ENCODE results near the gene CALM3. TPM values are rescaled to one million over a fixed set of nuclear protein-coding genes. Genes with fewer than 3 reads are reported as not detected.
"Not testable (repeated sequence)": the region's sequence is repeated elsewhere in the genome, so short reads cannot be mapped to it uniquely, and the experiment has no call there.

The CALM3 gene
- total RNA-seq, 1 donor from 2014 or later = 399 TPM

DNA sequence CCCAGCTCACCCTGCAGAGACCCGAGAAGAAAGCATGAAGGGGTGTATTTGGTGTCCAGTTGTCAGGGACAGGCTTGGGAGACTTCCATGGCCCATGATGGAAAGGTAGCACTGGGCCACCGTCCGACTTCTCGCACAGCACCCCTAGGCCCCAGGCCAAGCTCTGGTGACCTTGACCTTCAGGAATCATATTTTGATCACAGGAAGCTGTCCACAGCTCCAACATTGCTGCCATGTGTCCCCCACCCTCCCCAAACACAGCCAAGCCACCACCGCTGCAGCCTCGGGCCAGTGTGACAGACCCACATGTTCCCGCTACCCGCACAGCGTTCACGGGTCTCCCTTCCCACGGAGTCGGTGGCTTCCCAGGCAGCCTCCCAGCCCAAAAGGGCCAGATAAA lies 24.6 kb downstream of the CALM3 start:
- H3K9me3 Mint-ChIP-seq (ENCODE audit: low read depth) = no peaks in the 10 kb centered on the region
- no peak overlapping the region for H3K4me3 Mint-ChIP-seq (ENCODE audit: low read depth)
- no peaks in the 10 kb centered on the region for H3K36me3 Mint-ChIP-seq (ENCODE audit: insufficient read depth)
- H3K27ac Mint-ChIP-seq = no peak overlapping the region
- H3K4me1 Mint-ChIP-seq (ENCODE audit: low read depth) = peaks cover 1% of the 10 kb centered on the region
- DNase-seq (ENCODE audit: low spot score, unreplicated experiment) = no peak
- H3K27me3 Mint-ChIP-seq = peaks cover 21% of the 10 kb centered on the region
- TF ChIP-seq, protein P1, sequence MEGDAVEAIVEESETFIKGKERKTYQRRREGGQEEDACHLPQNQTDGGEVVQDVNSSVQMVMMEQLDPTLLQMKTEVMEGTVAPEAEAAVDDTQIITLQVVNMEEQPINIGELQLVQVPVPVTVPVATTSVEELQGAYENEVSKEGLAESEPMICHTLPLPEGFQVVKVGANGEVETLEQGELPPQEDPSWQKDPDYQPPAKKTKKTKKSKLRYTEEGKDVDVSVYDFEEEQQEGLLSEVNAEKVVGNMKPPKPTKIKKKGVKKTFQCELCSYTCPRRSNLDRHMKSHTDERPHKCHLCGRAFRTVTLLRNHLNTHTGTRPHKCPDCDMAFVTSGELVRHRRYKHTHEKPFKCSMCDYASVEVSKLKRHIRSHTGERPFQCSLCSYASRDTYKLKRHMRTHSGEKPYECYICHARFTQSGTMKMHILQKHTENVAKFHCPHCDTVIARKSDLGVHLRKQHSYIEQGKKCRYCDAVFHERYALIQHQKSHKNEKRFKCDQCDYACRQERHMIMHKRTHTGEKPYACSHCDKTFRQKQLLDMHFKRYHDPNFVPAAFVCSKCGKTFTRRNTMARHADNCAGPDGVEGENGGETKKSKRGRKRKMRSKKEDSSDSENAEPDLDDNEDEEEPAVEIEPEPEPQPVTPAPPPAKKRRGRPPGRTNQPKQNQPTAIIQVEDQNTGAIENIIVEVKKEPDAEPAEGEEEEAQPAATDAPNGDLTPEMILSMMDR (IDR thresholded peaks at IDR 0.05; ENCODE audit: unreplicated experiment) = no peak

DNA sequence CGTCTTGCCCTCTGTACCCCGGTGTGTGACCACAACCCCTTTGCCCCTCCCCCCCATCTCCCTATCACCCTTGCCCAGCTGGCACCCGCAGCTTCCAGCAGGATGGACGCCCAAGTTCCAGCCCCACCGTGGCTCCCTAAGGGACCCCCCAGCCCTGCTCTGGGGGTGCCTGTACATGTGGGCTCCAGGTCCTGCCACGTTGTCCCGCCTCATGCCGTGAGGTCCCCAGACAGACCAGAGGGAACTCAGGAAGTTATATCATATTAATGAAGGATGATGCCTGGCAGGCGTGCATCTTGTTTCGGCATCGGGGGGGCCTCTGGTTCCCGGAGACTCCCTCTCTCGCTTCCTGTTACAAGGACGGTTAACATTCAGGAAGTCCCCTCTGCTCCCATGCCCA lies 25.3 kb downstream of the CALM3 start:
- no peak overlapping the region for H3K4me3 Mint-ChIP-seq (ENCODE audit: low read depth)
- peaks cover 21% of the 10 kb centered on the region for H3K27me3 Mint-ChIP-seq
- H3K36me3 Mint-ChIP-seq (ENCODE audit: insufficient read depth) = no peaks in the 10 kb centered on the region
- no peak for DNase-seq (ENCODE audit: low spot score, unreplicated experiment)
- H3K4me1 Mint-ChIP-seq (ENCODE audit: low read depth) = no peaks in the 10 kb centered on the region
- TF ChIP-seq, protein P1 (IDR thresholded peaks at IDR 0.05; ENCODE audit: unreplicated experiment) = no peak
- no peaks in the 10 kb centered on the region for H3K9me3 Mint-ChIP-seq (ENCODE audit: low read depth)
- H3K27ac Mint-ChIP-seq = no peak overlapping the region

DNA sequence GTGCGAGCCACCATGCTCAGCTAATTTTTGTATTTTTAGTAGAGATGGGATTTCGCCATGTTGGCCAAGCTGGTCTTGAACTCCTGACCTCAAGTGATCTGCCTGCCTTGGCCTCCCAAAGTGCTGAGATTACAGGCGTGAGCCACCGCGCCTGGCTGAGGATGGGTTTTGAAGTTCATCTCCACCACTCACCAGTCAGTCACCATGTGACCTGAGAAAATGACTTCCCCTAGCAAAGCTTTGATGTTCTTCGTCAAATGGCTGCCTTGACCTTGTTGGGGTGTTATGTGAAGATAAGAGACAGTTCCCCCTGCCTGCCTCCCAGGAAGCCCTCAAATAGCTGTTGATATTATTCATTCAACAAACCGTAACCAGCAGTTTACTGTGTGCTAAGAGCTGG lies 27.8 kb downstream of the CALM3 start:
- DNase-seq (ENCODE audit: low spot score, unreplicated experiment); H3K27ac Mint-ChIP-seq; H3K9me3 Mint-ChIP-seq (ENCODE audit: low read depth); H3K4me3 Mint-ChIP-seq (ENCODE audit: low read depth); H3K4me1 Mint-ChIP-seq (ENCODE audit: low read depth); H3K36me3 Mint-ChIP-seq (ENCODE audit: insufficient read depth): not testable (repeated sequence)
- H3K27me3 Mint-ChIP-seq = peaks cover 43% of the 10 kb centered on the region

DNA sequence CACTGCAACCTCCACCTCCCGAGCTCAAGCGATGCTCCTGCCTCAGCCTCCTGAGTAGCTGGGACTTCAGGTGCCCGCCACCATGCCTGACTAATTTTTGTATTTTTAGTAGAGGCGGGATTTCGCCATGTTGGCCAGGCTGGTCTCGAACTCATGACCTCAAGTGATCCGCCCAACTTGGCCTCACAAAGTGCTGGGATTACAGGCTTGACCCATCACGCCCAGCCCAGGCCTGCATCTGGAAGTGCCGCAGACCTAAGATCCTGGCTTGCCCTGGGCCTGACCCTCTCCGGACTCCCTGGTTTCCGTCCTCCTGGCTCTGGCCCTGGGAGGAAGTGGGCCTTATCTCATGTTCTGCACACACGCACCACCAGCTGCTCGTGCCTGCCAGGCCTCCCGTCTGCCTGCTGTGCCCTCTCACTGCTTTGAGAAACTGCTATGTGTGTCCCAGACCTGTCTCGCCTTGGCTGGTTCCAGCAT lies 28.5 kb downstream of the CALM3 start:
- Mint-ChIP-seq H3K4me3 (ENCODE audit: low read depth) (no peak overlapping the region), H3K27me3 (peaks cover 46% of the 10 kb centered on the region), H3K36me3 (ENCODE audit: insufficient read depth) (no peaks in the 10 kb centered on the region), H3K4me1 (ENCODE audit: low read depth) (peaks cover 3% of the 10 kb centered on the region), H3K27ac (no peak overlapping the region), H3K9me3 (ENCODE audit: low read depth) (no peaks in the 10 kb centered on the region)
- no peak for DNase-seq (ENCODE audit: low spot score, unreplicated experiment)
- TF ChIP-seq, protein P1 (IDR thresholded peaks at IDR 0.05; ENCODE audit: unreplicated experiment) = no peak

DNA sequence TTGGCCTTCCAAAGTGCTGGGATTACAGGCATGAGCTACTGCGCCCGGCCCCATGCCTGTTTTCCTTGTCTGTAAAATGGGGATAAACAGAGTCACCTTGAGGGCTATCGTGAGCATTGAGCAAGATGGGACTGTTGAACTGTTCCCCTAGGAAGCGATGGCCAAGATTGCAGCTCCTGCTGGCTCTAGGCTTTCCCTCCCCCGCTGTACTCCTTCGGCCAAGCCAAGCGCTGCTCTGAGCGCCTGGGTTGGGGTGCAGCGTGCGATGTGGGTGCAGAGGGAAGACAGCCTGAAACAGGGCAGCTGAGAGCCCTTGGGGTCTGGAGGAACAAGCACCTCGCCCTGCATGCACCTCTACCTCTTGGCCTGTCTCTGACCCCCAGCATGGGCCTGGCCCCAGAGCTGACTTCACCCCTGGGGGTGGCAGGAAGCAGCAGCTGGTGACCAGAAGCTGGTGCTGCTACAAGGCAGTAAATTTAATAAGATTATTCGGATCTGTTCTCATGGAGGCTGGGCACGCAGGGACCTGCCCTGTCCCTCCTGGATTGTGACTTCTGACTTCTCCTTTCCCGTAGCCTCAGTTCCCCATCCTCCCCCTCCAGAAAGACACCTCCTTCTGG lies 29.6 kb downstream of the CALM3 start:
- TF ChIP-seq, protein P1 (IDR thresholded peaks at IDR 0.05; ENCODE audit: unreplicated experiment) = no peak
- no peak for DNase-seq (ENCODE audit: low spot score, unreplicated experiment)
- Mint-ChIP-seq H3K36me3 (ENCODE audit: insufficient read depth) (no peaks in the 10 kb centered on the region), H3K27ac (no peak overlapping the region), H3K4me3 (ENCODE audit: low read depth) (no peak overlapping the region), H3K27me3 (peaks cover 49% of the 10 kb centered on the region), H3K4me1 (ENCODE audit: low read depth) (peaks cover 3% of the 10 kb centered on the region), H3K9me3 (ENCODE audit: low read depth) (no peaks in the 10 kb centered on the region)

DNA sequence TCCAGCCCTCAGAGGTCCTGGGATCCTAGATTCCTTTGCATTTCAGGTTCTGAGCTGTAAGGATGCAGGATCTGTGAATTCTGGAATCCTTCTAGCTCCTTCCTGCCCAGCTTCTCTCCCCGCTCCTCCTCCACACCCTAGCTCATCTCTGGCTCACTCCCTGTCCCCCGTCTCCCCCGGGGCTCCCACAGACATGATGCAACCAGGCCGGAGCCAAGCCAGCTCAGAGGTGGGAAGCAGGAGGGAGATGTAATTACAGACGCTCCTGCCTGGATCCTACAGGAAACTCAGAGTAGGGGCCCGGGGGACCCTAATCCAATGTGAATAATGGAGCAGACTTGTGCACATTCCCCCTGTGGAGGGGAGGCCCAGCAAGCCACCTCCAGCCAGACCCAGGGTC lies 30.4 kb downstream of the CALM3 start:
- H3K4me1 Mint-ChIP-seq (ENCODE audit: low read depth) = peaks cover 3% of the 10 kb centered on the region
- H3K27me3 Mint-ChIP-seq = peaks cover 49% of the 10 kb centered on the region
- H3K9me3 Mint-ChIP-seq (ENCODE audit: low read depth) = no peaks in the 10 kb centered on the region
- no peaks in the 10 kb centered on the region for H3K36me3 Mint-ChIP-seq (ENCODE audit: insufficient read depth)
- H3K27ac Mint-ChIP-seq = no peak overlapping the region
- H3K4me3 Mint-ChIP-seq (ENCODE audit: low read depth) = no peak overlapping the region
- no peak for DNase-seq (ENCODE audit: low spot score, unreplicated experiment)
- TF ChIP-seq, protein P1 (IDR thresholded peaks at IDR 0.05; ENCODE audit: unreplicated experiment) = no peak
